Fibroblast of villous mesenchyme (primary cell): ENCODE results near the gene ARID1A. TPM values are rescaled to one million over a fixed set of nuclear protein-coding genes. Genes with fewer than 3 reads are reported as not detected.

Experiments
- DNase-seq: peaks from one replicate; pipeline ENCODE4 v3.0.0-alpha.2; 2010; ENCODE audit warnings: low read depth
- H3K4me3 ChIP-seq: 2 replicates; pipeline ENCODE4 v1.5.1; 2011; ENCODE audit warnings: low read depth, mild to moderate bottlenecking, low read length
- total RNA-seq: library from RNA; depleted of rRNA; stranded (reverse); fragments of >200 nt; gene quantifications from 2 replicates; pipeline ENCODE4 v1.2.3, GENCODE V29; 2012
- TF ChIP-seq, protein P1 (sequence below): IDR thresholded peaks from 2 replicates; pipeline ENCODE4 v1.5.1; 2012; ENCODE audit warnings: low read depth, mild to moderate bottlenecking, low read length; ENCODE audit not compliant: insufficient read depth

Gene ARID1A
- total RNA-seq, 1 donor: 31.1 TPM

DNA sequence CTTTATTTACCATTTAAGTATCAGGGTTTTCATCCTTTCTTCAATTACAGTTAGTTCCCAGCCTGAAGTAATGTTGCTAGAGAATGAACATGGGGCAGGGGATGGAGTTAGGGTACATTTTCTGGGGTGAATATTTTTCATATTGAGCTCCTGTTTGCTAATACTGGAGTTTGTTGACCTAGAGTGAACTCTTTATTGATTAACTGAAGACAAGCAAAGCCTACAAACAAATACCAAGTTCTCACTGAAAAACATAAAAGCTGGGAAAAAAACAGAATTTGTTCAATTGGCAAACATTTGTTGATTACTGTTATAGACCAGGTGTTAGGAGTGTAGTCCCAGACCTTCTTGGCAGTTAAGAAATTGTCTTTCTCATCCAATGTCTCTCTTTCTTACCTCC is 63.7 kb downstream of the ARID1A start:
- TF ChIP-seq, protein P1, sequence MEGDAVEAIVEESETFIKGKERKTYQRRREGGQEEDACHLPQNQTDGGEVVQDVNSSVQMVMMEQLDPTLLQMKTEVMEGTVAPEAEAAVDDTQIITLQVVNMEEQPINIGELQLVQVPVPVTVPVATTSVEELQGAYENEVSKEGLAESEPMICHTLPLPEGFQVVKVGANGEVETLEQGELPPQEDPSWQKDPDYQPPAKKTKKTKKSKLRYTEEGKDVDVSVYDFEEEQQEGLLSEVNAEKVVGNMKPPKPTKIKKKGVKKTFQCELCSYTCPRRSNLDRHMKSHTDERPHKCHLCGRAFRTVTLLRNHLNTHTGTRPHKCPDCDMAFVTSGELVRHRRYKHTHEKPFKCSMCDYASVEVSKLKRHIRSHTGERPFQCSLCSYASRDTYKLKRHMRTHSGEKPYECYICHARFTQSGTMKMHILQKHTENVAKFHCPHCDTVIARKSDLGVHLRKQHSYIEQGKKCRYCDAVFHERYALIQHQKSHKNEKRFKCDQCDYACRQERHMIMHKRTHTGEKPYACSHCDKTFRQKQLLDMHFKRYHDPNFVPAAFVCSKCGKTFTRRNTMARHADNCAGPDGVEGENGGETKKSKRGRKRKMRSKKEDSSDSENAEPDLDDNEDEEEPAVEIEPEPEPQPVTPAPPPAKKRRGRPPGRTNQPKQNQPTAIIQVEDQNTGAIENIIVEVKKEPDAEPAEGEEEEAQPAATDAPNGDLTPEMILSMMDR: no peak
- H3K4me3 ChIP-seq: no peak overlapping the region
- no peak for DNase-seq

DNA sequence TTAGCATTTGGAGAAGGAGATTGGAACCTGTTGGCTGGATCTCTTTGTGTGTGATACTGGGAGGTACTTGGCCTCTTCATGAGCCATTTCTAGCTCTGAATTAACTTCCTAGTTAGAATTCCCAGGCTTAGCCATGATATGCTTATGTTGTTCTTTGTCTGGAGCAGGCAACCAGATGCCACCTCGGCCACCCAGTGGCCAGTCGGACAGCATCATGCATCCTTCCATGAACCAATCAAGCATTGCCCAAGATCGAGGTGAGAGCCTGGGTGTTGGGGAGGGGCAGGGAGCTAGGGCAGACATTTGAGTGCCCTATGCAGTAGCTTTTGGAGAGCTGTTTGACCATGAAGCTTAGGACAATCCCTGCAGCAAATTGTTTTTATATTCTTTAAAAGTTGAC is 65.4 kb downstream of the ARID1A start:
- no peak for DNase-seq
- no peak overlapping the region for H3K4me3 ChIP-seq
- TF ChIP-seq, protein P1: no peak

DNA sequence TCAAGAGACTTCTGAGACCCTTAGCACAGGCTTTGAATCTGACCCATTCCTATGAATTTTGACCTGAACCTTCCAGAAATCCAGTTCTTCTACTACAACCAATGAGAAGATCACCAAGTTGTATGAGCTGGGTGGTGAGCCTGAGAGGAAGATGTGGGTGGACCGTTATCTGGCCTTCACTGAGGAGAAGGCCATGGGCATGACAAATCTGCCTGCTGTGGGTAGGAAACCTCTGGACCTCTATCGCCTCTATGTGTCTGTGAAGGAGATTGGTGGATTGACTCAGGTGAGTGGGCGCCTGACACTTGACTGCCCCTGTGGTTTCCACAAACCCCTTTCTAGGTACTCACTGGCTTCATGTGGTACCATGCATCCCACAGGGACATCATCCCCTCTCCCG is 71.9 kb downstream of the ARID1A start:
- no peak overlapping the region for H3K4me3 ChIP-seq
- TF ChIP-seq, protein P1: no peak
- no peak for DNase-seq

DNA sequence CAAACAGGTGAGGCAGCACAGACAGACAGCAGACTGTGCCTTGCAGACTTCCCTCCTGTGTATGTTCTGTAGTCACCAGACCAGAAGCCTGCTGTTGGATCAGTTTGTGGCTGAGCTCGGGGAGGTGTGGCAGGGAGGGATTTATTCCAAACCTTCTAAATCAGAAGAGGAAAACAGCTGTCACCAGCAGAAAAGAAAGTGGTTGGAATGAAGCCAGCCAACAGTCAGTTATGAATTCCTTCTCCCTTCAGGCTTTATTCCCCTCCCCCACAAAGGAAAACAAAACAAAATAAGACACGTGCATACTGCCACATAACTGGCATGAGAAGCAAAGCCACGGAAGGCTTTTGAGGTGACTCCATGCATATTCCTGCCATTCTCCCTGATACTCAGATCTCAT is 72.9 kb downstream of the ARID1A start:
- TF ChIP-seq, protein P1: no peak
- H3K4me3 ChIP-seq: no peak overlapping the region
- DNase-seq: peak; percentile 70

DNA sequence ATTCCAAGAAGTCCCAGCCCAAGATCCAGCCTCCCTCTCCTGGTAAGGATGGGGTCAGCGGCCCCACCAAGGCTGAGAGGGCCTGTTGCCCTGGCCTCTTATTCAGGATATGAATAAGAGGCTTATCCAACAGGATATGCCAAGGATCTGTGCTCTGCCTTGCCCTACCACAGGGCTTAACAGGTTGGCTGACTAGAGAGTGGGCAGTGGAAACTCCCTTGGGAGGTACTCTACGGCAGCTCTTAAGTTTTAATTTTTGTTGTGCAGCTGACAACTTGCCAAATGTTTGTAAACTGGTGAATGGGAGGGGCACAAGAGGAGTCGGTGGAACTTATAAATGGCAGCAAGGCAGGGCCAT is 75.4 kb downstream of the ARID1A start:
- DNase-seq: no peak
- TF ChIP-seq, protein P1: no peak
- no peak overlapping the region for H3K4me3 ChIP-seq

DNA sequence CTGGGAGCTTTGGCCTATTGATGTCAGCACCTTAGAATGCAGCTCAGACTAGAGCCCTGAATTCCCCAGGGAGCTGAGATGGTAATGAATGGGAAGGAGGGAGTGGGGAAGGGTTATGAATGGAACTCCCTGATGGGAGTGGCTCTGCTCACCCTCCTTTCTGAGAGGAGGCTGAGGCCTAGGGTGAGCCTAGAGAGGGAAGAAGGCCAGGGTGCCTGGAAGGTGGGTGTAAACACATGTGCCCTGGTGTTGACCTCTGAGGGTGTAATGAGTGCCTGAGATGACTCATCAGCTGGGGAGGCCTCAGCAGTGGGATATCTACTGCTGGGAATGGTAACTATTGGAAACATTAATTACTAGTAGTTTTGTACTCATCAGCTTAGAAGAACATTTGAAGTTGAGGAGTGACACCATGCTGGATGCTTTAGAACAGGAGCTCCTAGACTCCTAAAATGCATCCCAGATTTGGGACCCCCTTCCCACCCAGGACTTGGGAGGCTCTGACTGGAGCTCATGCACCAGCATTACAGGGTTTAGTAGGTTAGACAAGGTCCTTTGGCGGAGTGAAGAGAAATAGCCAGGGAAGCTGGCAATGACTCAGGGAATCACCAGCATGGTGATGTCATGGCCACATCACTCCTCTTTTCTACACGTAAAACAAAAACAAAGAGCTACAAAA is 76.0 kb downstream of the ARID1A start:
- TF ChIP-seq, protein P1: no peak
- peak; percentile 99 for DNase-seq
- no peak overlapping the region for H3K4me3 ChIP-seq

DNA sequence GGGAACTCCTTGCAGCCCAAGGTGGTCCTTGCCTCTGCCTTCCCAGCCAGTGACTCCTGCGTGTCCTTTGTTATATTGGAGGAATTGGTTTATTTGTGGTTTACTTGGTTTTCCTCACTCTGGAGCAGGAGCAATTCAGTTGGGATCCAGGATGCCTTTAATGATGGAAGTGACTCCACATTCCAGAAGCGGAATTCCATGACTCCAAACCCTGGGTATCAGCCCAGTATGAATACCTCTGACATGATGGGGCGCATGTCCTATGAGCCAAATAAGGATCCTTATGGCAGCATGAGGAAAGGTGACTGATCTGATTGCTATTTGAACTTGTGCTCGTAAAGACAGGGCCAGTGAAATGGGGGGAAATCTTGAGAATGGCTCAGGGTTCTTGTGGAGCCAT is 76.9 kb downstream of the ARID1A start:
- TF ChIP-seq, protein P1: no peak
- peak; percentile 80 for DNase-seq
- H3K4me3 ChIP-seq: no peak overlapping the region
